ENCODE data around the gene SLIT1.

SLIT1 gene

DNA sequence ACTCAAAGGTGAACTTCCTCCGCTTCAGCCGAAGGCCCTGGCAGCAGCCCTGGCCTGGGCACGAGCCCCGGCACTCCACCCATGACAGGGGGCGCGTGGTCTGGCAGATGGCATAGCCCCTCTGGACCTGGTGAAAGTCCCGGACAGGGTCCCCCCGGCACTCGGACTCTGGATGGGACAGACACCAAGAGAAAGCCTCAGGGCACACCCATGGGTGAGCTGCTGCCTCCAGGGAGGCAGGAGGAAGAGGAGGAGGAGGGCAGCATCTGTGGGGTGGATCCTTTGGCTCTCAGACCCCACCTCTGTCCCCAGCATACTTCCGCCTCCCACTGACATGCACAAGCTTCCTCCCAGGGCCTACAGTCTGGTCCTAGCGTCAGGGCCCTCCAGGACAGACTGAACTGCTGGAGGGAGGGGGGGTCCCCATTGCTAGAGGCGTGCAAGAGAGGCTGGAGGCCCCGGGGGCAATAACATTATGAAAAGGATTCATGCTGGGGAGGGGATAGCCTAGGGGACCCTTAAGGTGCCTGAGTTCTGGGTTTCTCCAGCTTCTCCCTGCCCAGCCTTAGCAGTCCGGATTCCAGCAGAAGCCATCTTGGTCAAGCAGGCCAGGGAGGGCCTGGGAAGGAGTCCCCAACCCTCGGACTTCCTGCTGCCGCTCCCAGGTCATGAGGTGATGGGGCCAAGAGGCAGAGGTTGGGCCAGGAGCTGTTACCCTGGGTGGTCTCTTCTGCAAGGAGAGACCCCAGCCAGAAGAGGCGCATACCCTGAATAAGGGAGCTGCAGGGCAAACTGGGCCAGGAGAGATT lies 184.4 kb downstream of the SLIT1 start:
- DNase-seq (ENCODE audit: low spot score), result no peak

DNA sequence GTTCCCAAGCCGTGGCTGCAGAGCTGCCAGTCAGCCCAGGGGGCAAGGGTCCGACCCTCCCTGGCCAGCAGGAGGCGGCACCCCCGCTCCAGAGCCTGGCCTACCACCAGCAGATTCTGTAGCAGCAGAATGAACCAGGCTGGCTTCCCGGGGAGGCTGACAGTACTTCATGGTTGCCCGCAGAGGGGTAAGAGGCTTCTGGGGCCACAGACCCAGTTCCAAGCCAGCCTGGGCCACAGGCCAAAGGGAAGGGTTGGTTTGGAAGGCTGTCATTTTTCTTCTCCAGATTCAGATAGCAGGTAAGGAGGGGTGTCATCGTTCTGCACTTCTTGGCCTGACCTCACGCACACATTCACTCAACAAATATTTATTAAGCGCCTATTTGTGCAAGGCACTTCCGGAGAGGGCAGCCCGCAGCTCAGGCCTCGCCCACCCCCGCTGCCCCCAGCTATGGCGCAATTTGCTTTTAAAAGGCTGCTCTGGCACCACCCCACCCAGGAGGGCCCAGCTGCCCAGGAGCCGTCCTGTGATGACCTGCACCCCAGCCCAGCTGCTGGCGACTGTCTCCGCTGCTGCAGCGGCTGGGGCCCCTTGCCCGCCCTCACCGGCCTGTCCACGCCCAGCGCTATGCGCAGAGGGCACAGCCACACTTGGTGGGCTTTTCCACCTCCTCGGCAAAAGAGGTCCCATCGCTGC lies 185.1 kb downstream of the SLIT1 start:
- no peak for DNase-seq (ENCODE audit: low spot score)

DNA sequence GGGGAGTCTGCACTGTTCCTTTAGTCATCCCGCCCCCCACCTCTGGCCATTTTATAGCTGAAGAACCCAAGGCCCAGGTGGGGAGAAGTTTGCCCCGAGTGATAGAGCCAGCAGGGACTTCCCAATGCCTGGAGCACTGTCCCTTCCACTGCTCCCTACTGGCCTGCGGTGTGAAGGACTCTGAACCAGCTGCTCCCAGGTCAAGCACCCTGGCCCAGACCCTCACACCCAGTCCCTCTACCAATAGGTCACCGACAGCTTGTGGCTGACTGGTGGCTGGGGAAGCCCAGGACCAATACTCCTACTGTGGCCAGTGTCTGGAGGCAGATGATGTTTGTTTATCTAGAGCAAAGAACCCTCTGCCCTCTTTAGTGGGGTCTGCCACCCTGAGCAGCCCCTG lies 185.8 kb downstream of the SLIT1 start:
- no peak for DNase-seq (ENCODE audit: low spot score)

DNA sequence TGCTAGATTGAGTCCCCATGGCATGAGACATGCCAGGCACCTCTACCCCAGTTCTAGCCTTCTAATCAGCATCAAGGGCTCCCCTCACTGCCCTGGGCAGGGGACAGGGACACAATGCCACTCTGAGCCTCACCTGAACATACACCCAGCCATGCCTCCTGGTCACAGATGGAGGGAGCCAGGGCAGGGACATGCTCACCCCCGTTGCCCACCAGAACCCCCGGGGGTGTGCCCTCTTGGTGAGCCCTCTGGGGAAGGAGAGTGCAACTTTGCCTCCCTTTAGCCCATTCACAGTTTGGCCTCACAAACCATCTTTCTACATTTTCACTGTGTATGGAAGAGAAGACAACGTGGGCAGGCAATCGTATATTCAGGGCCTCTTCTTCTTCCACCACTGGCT lies 186.4 kb downstream of the SLIT1 start:
- no peak for DNase-seq (ENCODE audit: low spot score)

DNA sequence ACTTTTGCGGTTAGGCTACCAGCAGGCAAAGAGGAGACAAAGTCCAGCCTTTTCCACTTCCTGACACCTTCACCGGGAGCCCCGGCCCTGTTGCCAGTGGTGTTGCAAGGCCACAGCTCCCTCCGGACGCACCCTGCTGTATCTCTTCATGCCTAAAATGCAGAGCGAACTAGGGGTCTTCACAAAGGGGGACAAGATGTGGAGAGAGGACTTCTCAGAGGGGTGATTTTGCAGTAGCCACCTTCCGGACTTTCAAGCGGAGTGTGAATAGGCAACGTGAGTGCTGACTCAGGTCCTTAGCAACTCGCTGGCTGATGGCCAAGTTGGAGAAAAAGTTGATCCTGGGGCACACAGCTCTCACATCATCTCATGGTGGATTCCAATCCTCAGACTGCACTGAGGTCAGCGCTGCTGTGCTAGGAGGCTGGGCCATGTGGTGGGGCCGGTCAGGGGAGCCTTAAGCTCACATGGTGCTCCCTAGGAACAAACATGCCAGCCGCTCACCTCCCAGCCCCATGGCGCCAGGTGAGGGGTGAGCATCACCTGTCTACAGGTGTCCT lies 187.3 kb downstream of the SLIT1 start:
- no peak for DNase-seq (ENCODE audit: low spot score)

DNA sequence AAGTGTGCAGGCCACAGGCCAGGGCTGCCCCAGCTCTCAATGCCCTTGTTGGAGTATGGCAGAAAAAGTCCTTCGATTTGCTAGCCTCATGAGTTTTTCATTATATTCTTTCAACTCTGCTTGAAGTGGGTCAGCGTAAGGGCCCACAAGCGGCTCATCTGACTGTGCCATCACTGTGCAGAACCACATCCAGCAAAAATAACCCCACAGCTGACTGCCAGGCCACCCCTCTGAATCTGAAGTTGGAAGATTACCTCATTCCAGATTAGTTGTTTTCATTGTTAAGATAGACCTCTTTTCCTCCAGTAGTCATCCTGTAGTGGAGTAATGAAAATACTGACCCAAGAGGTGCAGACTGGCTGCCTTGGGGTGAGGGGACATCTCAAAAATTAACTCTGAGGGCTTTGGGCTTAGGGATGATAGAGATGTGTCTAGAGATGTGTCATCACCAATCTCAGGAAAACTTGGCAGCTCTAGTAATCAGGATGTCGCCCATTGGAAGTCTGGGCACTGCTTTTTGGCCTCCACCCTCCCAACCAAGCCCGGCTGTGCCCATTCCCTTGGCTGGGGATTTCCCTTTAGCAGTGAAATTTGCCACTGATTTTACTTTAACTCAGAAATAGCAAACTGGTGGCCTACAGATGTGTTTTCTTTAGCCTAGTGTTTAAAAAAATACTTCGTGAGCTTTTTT lies 189.3 kb downstream of the SLIT1 start:
- DNase-seq (ENCODE audit: low spot score), result no peak

DNA sequence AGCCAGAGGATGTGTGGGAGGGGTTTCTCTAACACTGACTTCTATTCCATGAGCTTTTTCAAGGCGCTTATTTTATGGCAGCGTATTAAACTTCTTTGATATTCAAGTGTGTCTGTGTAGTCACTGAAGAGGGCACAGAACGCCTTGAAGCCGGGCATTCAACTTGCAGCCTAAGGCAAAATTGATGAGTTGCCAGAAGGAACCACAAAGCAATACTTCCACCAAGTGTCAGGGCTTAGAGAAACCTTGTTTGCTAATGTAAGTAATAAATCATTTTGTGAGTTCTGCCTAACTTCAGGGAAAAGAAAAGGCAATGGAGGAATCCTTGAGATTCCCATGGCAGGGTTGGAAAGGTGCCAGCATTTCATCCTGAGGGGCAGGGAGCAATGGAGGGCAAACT lies 189.9 kb downstream of the SLIT1 start:
- DNase-seq (ENCODE audit: low spot score), result no peak

DNA sequence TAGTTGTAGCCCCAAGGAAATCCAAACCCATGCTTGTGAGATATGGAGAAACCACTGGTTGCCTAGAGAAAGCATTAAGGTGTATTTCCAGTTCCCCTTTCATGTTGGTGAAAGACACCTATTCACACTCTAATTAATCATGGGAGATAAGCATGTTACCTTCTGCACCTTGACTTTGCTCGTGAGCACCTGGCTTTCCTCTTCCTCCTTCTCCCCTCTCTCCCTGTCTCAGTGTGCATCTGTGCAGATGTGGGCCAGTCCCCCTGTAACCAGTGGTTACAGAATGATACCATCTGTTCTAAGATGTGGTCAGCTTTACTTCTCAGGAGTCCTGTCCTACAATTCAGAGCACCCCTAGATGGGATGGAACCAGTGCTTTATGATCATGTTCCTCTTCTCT lies 193.0 kb downstream of the SLIT1 start:
- DNase-seq (ENCODE audit: low spot score), result no peak

DNA sequence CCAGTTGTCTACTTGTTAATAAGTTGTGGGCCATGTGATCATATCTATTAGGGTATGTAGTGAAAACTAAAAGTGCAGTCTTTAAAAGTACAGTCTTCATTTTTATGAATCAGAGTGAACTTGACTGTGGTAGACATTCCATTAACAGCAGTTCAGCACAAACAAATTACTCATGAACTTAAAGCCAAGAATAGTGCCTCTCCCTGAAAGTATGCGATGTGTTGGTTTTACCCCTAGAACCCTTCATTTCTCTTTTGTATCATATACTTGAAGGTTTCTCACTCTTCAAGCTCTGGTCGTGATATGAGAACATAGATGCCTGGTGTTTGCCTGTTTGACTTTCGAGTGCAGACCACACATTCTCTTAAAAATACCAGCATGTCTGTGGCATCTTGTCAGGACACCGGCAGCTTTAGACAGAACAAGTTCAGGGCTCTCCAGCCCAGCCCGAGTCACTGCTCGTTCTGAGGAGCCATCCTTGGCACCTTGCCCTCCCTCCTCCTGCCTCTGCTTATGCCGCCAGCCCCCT lies 194.4 kb downstream of the SLIT1 start:
- DNase-seq (ENCODE audit: low spot score), result no peak

DNA sequence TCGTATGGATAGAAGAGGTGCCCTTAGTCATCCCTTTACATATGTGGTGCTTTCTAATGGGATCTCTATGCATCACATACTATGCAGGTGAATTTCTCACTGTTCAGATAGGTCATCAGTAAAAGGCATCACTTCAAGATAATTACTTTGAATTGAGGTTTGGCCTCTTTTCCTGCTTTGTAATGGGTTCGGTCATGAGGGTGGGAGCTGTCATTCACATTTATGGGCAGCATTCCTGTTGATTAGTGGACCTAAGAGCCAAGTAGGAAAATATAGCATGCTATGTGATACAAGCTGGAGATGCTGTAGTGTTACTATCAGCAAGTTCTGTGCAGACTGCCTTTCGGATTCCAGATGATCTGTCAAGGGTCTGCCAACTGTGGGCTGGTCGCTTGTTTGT lies 197.3 kb downstream of the SLIT1 start:
- DNase-seq (ENCODE audit: low spot score), result no peak

DNA sequence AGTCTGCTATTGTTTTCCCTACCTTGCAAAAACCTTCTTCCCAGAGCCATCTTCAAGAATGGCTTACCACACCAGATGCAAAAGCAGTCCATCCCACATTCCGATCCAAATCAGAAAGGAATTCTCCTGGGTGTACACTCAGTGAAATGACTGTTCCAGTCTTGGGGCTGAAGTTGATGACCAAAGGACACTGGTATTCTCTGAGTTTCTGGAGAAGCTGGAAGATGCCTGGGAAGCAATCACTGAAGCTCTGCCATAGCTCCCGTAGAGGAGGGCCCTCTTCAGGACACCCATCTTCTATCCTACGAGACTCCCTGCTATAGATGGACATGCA lies 197.9 kb downstream of the SLIT1 start:
- DNase-seq (ENCODE audit: low spot score), result no peak

DNA sequence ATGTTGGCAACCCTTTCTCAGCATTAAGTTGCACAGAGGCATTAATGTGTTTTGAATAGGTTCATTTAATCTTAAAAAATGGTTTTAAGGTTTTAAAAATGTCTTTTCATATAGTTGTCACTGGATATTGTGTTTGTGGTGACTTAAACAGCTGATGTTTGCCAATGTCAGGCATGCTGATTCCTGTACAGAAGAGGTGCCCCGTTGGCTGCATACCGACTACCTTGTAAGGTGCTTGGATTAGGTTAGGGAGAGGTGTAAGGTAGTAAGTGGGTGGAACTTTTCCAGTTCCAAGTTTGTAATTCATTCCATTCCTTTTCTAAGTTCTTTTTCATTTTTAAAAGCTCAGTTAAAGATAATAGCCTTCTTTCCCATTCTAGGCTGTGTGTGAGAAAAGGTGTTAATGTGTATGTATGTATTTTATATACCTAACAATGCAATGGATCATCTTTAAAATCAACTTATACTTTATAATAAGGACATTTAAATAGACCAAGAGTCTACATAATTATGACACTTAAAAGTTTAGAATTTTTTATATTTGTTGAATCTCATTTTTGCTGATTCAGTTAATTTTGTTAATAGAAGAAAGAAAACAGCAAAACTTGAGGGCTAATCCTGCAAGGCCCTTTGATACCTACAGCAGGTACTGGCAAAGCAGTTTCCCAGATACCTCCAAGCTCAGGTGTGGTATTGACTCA lies 198.5 kb downstream of the SLIT1 start:
- no peak for DNase-seq (ENCODE audit: low spot score)

DNA sequence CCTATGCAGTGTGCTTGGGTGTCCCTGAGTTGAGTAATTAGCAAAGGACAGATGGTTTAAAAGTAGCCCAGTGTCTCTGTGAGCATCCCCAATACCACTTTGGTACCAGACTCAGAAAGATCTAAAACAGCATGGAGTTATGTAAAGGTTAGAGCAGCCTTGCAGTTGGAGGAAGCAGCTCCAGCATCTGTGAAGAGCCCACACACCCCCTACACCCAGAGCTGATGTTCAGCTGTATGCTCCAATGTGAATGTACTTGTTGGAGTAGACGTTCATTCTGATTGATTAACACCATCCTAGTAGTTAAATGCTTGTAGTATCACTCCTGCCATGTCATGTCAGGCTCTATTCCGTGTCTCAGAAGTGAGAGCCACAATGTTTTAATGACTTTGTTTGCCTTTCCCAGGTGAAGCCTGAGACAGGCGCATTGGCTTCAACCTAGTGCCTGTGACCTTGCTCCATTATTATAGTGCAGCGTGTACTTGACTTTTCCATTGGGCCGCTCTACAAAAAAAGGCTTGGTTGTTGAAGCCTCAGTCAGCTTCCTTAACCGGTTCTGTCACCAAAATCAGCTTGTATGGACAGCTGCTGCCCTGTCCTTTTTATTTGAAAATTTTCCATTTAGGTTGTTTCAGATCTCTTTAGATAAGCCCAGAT lies 199.4 kb downstream of the SLIT1 start:
- no peak for DNase-seq (ENCODE audit: low spot score)

DNA sequence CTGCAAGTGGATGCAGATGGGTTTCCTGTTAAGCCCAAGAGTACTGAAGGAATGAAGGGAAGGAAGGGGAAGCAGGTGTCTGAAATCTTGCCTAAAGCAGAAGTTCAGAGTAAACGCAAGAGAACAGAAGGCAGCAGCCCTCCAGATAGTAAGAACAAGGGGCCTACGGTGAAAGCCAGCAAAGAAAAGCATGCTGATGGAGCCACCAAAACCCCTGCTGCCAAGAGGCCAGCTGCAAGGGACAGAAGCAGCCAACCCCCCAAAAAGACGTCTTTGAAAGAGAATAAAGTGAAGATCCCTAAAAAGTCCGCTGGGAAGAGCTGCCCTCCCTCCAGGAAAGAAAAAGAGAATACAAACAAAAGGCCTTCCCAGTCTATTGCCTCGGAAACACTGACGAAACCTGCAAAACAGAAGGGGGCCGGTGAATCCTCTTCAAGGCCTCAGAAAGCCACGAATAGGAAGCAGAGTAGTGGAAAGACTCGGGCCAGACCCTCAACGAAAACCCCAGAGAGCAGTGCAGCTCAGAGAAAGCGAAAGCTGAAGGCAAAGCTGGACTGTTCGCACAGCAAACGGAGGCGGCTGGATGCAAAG lies 201.1 kb downstream of the SLIT1 start:
- no peak for DNase-seq (ENCODE audit: low spot score)

DNA sequence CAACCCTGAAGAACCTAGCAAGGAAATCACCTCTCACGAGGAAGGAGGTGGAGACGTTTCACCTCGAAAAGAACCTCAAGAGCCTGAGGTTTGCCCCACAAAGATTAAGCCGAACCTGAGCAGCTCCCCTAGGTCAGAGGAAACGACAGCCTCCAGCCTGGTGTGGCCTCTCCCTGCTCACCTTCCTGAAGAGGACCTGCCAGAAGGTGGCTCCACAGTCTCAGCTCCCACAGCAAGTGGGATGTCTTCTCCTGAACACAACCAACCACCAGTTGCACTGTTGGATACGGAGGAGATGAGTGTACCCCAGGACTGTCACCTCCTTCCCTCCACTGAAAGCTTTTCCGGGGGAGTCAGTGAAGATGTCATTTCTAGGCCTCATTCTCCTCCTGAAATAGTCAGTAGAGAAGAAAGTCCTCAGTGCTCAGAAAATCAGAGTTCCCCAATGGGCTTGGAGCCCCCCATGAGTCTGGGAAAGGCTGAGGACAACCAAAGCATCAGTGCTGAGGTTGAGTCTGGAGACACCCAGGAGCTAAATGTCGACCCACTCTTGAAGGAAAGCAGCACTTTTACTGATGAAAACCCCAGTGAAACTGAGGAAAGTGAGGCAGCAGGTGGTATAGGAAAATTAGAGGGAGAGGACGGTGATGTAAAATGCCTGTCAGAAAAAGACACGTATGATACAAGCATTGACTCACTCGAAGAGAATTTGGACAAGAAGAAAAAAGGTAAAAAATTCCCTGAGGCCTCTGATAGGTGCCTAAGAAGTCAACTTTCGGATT lies 203.4 kb downstream of the SLIT1 start:
- no peak for DNase-seq (ENCODE audit: low spot score)

DNA sequence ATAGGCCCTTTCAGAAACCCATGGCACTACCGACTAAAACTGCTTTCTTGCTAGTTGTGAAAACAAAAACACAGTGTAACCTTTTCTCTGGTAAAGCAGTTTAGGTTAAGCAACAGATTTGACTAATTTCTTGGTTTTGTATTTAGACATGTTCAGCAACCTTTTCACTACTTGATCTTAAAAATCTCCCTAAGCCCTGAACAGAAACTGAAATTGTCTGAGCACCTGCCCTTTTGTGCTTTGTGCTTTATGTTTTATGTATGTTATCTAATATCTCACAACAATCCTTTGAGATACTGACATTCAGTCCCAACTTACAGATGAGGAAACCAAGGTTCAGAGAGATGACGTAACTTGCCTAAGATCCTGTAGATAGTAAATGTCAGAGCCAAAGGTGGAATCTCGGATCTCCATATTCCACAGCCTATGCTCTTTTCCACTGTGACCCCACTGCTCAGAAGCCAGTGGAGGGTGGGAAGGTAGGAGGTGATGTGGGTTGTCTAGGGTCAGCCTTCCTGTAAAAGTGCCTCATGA lies 207.1 kb downstream of the SLIT1 start:
- no peak for DNase-seq (ENCODE audit: low spot score)

DNA sequence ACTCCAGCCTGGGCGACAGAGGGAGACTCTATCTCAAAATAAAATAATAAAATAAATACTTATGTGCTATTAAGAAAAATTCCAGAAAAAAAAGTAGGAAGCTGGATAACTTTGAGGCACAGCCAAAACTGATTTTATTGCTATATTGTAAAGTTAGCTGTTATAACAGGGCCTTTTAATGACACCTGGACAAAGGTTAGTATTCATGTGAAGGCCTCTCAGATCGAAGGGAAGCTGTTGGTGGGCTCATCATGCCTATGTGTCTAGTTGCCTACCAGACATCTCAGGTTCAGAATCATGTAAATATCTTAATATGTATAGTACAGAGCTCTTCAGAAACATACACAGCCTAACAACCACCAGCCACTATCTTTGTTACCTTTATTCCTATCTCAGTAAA lies 210.6 kb downstream of the SLIT1 start:
- no peak for DNase-seq (ENCODE audit: low spot score)

DNA sequence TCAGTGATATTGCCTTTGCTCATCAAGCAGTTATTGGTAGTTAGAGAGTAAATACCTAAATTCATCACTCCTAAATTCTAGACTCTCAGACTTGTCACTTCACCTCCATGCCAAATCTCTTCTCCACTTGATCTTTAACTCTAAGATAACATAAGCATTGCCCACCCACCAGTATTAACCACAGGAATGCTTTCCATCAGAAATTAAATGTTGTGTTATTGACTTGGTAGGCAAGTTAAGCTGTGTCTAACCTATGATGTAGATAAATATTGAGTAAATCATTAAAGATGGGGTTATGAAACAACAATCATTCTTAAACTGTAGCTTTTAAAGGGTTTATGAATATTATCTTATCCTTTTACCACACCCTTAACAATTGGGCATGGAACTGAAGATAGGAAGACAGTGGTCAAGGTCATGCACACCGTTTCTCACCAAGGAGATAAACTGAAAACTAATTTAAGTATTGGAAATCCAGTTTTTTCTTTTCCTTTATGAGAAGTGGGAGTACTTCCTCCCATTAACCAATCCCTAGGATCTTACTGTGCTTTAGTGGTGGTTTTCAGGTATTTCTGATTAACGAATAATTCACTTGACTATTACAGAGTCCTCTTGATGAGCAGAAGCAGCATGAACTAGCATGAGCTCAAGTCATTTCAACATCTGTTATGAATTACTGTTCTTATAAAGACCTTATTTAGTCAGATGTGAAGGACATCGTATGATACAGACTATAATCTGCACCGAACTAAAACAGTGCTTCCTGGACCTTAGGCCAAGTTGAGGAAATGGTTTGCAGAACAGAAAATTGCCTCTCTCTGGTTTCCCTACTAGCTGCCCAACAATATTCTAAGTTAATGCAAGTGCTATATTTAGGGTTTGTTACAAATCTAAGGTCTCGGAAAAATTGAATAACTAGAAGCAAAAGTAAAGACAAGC lies 211.7 kb downstream of the SLIT1 start:
- no peak for DNase-seq (ENCODE audit: low spot score)

DNA sequence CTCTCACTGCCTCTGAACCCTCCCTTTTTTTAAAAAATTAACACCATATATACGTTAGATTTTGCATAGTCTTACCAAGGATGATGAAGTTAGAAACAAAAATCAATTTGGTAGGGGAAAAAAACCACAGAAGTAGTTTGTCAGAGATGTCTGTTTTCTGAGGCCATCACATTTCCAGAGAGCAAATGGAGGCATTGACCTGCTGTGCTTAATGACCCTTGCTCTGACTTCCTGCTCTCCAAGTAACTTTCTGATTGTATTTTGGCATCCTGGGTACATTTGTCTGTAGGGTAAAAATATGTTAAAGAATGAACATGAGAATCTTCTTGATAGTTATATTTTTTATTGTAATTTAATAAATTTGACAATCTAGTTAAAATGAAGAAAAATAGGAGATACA lies 213.5 kb downstream of the SLIT1 start:
- DNase-seq (ENCODE audit: low spot score), result no peak
